GM13976 (cell line): ENCODE measurements around the gene GAL.

Experiments
- DNase-seq: peaks from one replicate; pipeline ENCODE4 v3.0.0; 2012; ENCODE audit warnings: low spot score
- in situ Hi-C: fragments of 300-500 bp; cut with MboI; formaldehyde crosslinking; loops from one replicate; pipeline ENCODE4 v1.12.0; 2022; ENCODE audit warnings: low sequenced_read_pairs, mixed read lengths, inconsistent platforms; ENCODE audit not compliant: unreplicated experiment
- TF ChIP-seq, protein P1 (sequence below): IDR thresholded peaks from 2 replicates; pipeline ENCODE4 v1.5.1; 2012; ENCODE audit warnings: borderline replicate concordance, mild to moderate bottlenecking; ENCODE audit not compliant: insufficient read depth; ENCODE audit errors: extremely low read depth, missing control alignments, control extremely low read depth

Gene GAL

DNA sequence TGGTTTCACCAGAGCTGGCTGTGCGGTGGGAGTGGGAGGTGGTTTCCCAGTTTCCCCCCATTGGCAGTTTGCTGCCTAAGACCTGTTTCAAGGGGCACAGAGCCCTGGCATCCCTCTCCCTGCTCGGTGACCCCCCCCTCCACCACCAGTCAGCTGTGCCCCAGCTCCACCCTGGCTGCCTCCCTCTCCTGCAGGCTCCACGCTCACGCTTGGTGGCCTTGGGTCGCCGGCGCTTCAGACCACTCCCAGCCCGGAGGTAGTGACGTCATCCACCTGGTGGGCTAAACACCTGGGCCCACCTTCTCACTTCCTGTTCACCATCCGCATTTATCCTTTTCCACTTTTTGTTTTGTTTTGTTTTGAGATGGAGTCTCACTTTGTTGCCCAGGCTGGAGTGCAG is 7.8 kb downstream of the GAL start:
- in situ Hi-C loops = no loop called here
- no peak for DNase-seq
- TF ChIP-seq, protein P1, sequence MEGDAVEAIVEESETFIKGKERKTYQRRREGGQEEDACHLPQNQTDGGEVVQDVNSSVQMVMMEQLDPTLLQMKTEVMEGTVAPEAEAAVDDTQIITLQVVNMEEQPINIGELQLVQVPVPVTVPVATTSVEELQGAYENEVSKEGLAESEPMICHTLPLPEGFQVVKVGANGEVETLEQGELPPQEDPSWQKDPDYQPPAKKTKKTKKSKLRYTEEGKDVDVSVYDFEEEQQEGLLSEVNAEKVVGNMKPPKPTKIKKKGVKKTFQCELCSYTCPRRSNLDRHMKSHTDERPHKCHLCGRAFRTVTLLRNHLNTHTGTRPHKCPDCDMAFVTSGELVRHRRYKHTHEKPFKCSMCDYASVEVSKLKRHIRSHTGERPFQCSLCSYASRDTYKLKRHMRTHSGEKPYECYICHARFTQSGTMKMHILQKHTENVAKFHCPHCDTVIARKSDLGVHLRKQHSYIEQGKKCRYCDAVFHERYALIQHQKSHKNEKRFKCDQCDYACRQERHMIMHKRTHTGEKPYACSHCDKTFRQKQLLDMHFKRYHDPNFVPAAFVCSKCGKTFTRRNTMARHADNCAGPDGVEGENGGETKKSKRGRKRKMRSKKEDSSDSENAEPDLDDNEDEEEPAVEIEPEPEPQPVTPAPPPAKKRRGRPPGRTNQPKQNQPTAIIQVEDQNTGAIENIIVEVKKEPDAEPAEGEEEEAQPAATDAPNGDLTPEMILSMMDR = no peak

GRCh38 chr11:68692871-68693483 is 8.6 kb downstream of the GAL start:
- TF ChIP-seq, protein P1 = no peak
- DNase-seq = no peak
- in situ Hi-C loops = no loop called here

DNA sequence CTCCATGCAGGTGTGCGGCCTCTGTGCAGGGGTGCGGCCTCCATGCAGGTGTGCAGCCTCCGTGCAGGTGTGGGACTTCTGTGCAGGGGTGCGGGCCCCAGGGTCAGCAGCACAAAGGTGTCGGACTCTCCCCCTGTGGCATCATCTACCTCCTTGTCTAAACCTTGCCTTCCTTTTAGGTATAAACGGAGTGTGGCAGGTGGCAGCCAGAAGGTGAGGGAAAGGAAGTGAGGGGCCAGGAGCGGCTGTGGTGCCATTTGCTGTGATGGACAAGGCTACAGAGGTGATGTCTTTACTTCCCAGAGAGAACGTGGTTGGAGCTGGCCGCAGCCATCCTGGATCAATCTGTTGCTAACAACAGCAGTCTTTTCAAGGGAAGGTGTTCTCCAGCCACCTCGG is 9.1 kb downstream of the GAL start:
- in situ Hi-C loops = no loop called here
- DNase-seq = no peak
- TF ChIP-seq, protein P1 = no peak

- TF ChIP-seq, protein P1 = no peak
- in situ Hi-C loops = no loop called here
- DNase-seq = no peak
These were observed 10.3 kb downstream of the GAL start for GRCh38 chr11:68694431-68695297.

GRCh38 chr11:68695531-68695930 is 11.2 kb downstream of the GAL start:
- DNase-seq = no peak
- TF ChIP-seq, protein P1 = no peak
- in situ Hi-C loops = no loop called here

DNA sequence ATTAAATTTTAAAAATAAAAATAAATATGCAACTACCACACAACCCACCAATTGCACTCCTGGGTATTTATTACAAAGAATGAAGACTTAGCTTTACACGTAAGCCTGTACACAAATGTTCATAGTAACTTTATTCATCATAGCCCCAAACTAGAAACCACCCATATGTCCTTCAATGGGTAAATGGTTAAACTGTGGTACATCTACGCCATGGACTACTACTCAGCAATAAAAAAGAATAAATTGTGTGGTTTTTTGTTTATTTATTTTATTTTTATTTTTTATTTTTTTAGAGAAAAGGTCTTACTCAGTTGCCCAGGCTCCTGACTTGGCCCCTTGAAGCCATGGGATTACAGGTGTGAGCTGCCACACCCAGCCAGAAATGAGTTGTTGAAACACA is 14.6 kb downstream of the GAL start:
- DNase-seq = no peak
- in situ Hi-C loops = no loop called here
- TF ChIP-seq, protein P1 = no peak
